Mesendoderm (in vitro differentiated cells): Measurements from ENCODE around the gene UIMC1.

Source experiments
- DNase-seq: peaks from one replicate; pipeline ENCODE4 v3.0.0; 2013
- H2AK5ac ChIP-seq: 2 replicates; pipeline ENCODE4 v1.6.1; 2013; ENCODE audit warnings: low read length, inconsistent platforms
- H2BK120ac ChIP-seq: 2 replicates; pipeline ENCODE4 v1.6.1; 2013; ENCODE audit warnings: low read depth, mild to moderate bottlenecking, low read length, moderate library complexity, mixed read lengths
- H2BK15ac ChIP-seq: replicated peaks from 2 replicates; pipeline ENCODE4 v1.6.1; 2013; ENCODE audit warnings: low read depth, mild to moderate bottlenecking, moderate library complexity
- H2BK5ac ChIP-seq: 2 replicates; pipeline ENCODE4 v1.6.1; 2013; ENCODE audit warnings: low read length, inconsistent platforms
- H3K18ac ChIP-seq: 2 replicates; pipeline ENCODE4 v1.6.1; 2013; ENCODE audit warnings: mild to moderate bottlenecking, low read length, mixed read lengths
- H3K23ac ChIP-seq: one replicate; pipeline ENCODE4 v1.6.1; 2013; ENCODE audit warnings: low read length
- H3K27ac ChIP-seq: 2 replicates; pipeline ENCODE4 v1.5.1; 2013; ENCODE audit warnings: low read depth, mild to moderate bottlenecking, inconsistent platforms, low read length, moderate library complexity
- H3K27me3 ChIP-seq: 2 replicates; pipeline ENCODE4 v1.6.1; 2013; ENCODE audit warnings: low read length, control low read depth, mild to moderate bottlenecking, inconsistent platforms; ENCODE audit not compliant: insufficient read depth, poor library complexity
- H3K36me3 ChIP-seq: 2 replicates; pipeline ENCODE4 v1.6.1; 2013; ENCODE audit warnings: low read length, inconsistent platforms; ENCODE audit not compliant: control insufficient read depth, insufficient read depth
- H3K4ac ChIP-seq: one replicate; pipeline ENCODE4 v1.6.1; 2013; ENCODE audit warnings: low read depth, mild to moderate bottlenecking, low read length, moderate library complexity
- H3K4me1 ChIP-seq: 2 replicates; pipeline ENCODE4 v1.6.1; 2013; ENCODE audit warnings: low read depth, low read length, inconsistent platforms; ENCODE audit not compliant: control insufficient read depth
- H3K4me2 ChIP-seq: 2 replicates; pipeline ENCODE4 v1.6.1; 2013; ENCODE audit warnings: low read length
- H3K4me3 ChIP-seq: 2 replicates; pipeline ENCODE4 v1.5.1; 2013; ENCODE audit warnings: mild to moderate bottlenecking, low read length
- H3K56ac ChIP-seq: one replicate; pipeline ENCODE4 v1.6.1; 2013; ENCODE audit warnings: low read length
- H3K79me1 ChIP-seq: 2 replicates; pipeline ENCODE4 v1.6.1; 2013; ENCODE audit warnings: low read length, inconsistent platforms
- H3K79me2 ChIP-seq: 2 replicates; pipeline ENCODE4 v1.6.1; 2013; ENCODE audit warnings: mild to moderate bottlenecking, low read length; ENCODE audit not compliant: control insufficient read depth, insufficient read depth
- H3K9ac ChIP-seq: 2 replicates; pipeline ENCODE4 v1.6.1; 2013; ENCODE audit warnings: low read length, inconsistent platforms
- H4K5ac ChIP-seq: one replicate; pipeline ENCODE4 v1.6.1; 2013; ENCODE audit warnings: low read length
- H4K8ac ChIP-seq: one replicate; pipeline ENCODE4 v1.6.1; 2013; ENCODE audit warnings: low read depth, mild to moderate bottlenecking, control low read depth, low read length, moderate library complexity
- WGBS: extraction: QIAGEN DNeasy Blood & Tissue Kit; methylation state at CpG from one replicate; pipeline ENCODE4 v1.1.7; 2013; ENCODE audit warnings: low lambda C conversion rate, missing lambda C conversion rate; ENCODE audit not compliant: insufficient coverage; ENCODE audit errors: extremely low coverage; 5-methylcytosine and 5-hydroxymethylcytosine counted together

Gene UIMC1

DNA sequence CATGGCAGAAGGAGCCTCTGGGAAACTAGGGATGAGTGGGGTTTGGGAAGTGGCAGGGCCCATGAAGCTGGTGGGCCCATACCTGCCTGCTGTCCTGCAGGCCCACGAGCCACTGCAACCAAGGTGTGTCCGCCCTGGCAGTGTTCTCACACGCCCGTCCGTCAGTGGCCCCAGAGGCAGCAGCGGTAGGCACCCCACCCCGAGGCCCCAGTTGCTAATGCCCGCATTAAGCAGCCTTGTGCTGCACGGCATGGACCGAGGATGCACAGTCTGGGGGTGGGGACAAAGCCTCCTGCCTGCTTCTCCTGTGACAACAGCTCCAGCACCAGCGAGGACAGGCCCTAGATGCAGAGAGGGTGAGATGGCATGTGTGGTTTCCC, 148.7 kb downstream of the UIMC1 start:
- H2AK5ac ChIP-seq = no peak overlapping the region
- H3K27ac ChIP-seq = no peak overlapping the region
- no peak overlapping the region for H3K56ac ChIP-seq
- no peaks in the 10 kb centered on the region for H3K27me3 ChIP-seq
- no peak overlapping the region for H3K4me3 ChIP-seq
- no peak for DNase-seq
- no CpG with 5 or more reads among the region's 11 CpGs for WGBS
- H3K36me3 ChIP-seq = no peaks in the 10 kb centered on the region
- H3K79me2 ChIP-seq = no peaks in the 10 kb centered on the region
- no peak overlapping the region for H2BK120ac ChIP-seq
- peaks cover under 1% of the 10 kb centered on the region for H3K4me1 ChIP-seq
- H3K79me1 ChIP-seq = no peaks in the 10 kb centered on the region
- no peak overlapping the region for H3K4ac ChIP-seq
- H4K5ac ChIP-seq = no peak overlapping the region
- no peak overlapping the region for H3K18ac ChIP-seq
- H3K9ac ChIP-seq = no peak overlapping the region
- H4K8ac ChIP-seq = no peak overlapping the region
- no peak overlapping the region for H3K23ac ChIP-seq
- no peak overlapping the region for H2BK15ac ChIP-seq
- no peak overlapping the region for H3K4me2 ChIP-seq
- H2BK5ac ChIP-seq = no peak overlapping the region

GRCh38 chr5:176857216-176857893, 149.2 kb downstream of the UIMC1 start:
- Histone ChIP-seq H3K18ac (no peak overlapping the region), H3K9ac (no peak overlapping the region), H3K27me3 (no peaks in the 10 kb centered on the region), H3K4me3 (no peak overlapping the region), H3K23ac (no peak overlapping the region), H3K79me1 (no peaks in the 10 kb centered on the region), H3K27ac (no peak overlapping the region), H2BK15ac (no peak overlapping the region), H3K36me3 (no peaks in the 10 kb centered on the region), H3K4me2 (no peak overlapping the region), H3K79me2 (no peaks in the 10 kb centered on the region), H3K4ac (no peak overlapping the region), H2BK5ac (no peak overlapping the region), H4K8ac (no peak overlapping the region), H4K5ac (no peak overlapping the region), H3K4me1 (no peaks in the 10 kb centered on the region), H3K56ac (no peak overlapping the region), H2AK5ac (no peak overlapping the region), H2BK120ac (no peak overlapping the region)
- no CpG with 5 or more reads among the region's 19 CpGs for WGBS
- DNase-seq = no peak

- no peak overlapping the region for H4K8ac ChIP-seq
- no peak overlapping the region for H3K18ac ChIP-seq
- no peaks in the 10 kb centered on the region for H3K27me3 ChIP-seq
- no peak overlapping the region for H2BK120ac ChIP-seq
- H3K4me1 ChIP-seq = no peaks in the 10 kb centered on the region
- no peak overlapping the region for H2AK5ac ChIP-seq
- no peak overlapping the region for H2BK15ac ChIP-seq
- H3K23ac ChIP-seq = no peak overlapping the region
- DNase-seq = no peak
- H3K4me2 ChIP-seq = no peak overlapping the region
- no peaks in the 10 kb centered on the region for H3K79me2 ChIP-seq
- no peak overlapping the region for H3K9ac ChIP-seq
- no peak overlapping the region for H3K27ac ChIP-seq
- no peak overlapping the region for H4K5ac ChIP-seq
- no peaks in the 10 kb centered on the region for H3K36me3 ChIP-seq
- H2BK5ac ChIP-seq = no peak overlapping the region
- H3K56ac ChIP-seq = no peak overlapping the region
- no CpG with 5 or more reads among the region's 8 CpGs for WGBS
- H3K4me3 ChIP-seq = no peak overlapping the region
- no peak overlapping the region for H3K4ac ChIP-seq
- H3K79me1 ChIP-seq = no peaks in the 10 kb centered on the region
Observed at GRCh38 chr5:176856746-176857145, 149.8 kb downstream of the UIMC1 start.

DNA sequence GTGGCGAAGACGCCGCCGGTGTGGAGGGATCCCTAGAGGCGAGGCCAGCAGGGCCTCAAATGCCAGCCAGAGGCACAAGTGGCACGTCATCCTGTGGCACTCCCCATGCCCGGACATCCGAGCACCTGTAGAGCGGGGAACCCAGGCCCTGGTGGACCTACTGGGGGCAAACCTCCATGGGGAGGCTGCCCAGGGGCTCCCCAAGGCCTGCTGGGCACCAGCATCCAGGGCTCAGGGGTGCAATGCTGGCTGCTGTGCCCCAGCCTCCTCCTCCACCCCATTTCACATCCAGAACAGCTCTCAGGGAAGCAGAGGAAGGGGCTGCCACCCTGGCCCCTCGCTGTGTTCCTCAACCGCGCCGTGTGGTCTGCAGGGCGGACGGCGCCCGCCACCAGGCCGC, 151.0 kb downstream of the UIMC1 start:
- H3K27ac ChIP-seq = no peak overlapping the region
- no peaks in the 10 kb centered on the region for H3K79me2 ChIP-seq
- H2BK15ac ChIP-seq = no peak overlapping the region
- no peak overlapping the region for H3K4ac ChIP-seq
- no peaks in the 10 kb centered on the region for H3K4me1 ChIP-seq
- H2BK5ac ChIP-seq = no peak overlapping the region
- no peak overlapping the region for H3K4me3 ChIP-seq
- H3K9ac ChIP-seq = no peak overlapping the region
- no peaks in the 10 kb centered on the region for H3K36me3 ChIP-seq
- H3K18ac ChIP-seq = no peak overlapping the region
- DNase-seq = no peak
- no peak overlapping the region for H2BK120ac ChIP-seq
- H3K4me2 ChIP-seq = no peak overlapping the region
- no peak overlapping the region for H4K5ac ChIP-seq
- no peak overlapping the region for H3K23ac ChIP-seq
- H3K27me3 ChIP-seq = no peaks in the 10 kb centered on the region
- no peak overlapping the region for H4K8ac ChIP-seq
- no peaks in the 10 kb centered on the region for H3K79me1 ChIP-seq
- no CpG with 5 or more reads among the region's 18 CpGs for WGBS
- no peak overlapping the region for H3K56ac ChIP-seq
- H2AK5ac ChIP-seq = no peak overlapping the region
